GM13977 (cell line): Measurements from ENCODE around the gene ATG5.
A peak's percentile ranks its signal among the peaks of the same experiment; 100 is the strongest.

Source experiments
- DNase-seq: peaks from one replicate; pipeline ENCODE4 v3.0.0; 2012; ENCODE audit warnings: low spot score
- CTCF ChIP-seq: IDR thresholded peaks from 2 replicates; pipeline ENCODE4 v1.5.1; 2012; ENCODE audit warnings: mild to moderate bottlenecking, control low read depth; ENCODE audit not compliant: insufficient read depth; ENCODE audit errors: extremely low read depth, missing control alignments
- in situ Hi-C: fragments of 300-500 bp; cut with MboI; formaldehyde crosslinking; loops from one replicate; pipeline ENCODE4 v1.12.0; 2022; ENCODE audit warnings: low sequenced_read_pairs, low pct_unique_long_range_greater_than_20kb, mixed read lengths, inconsistent platforms; ENCODE audit not compliant: unreplicated experiment

The ATG5 gene

GRCh38 chr6:106325336-106326178 lies at the start of gene ATG5:
Gene ATG5, minus strand, starts transcription at chr6:106325760. Its CDS starts 9,552 bp downstream, at chr6:106316208.
- in situ Hi-C loops = loop anchor here (25.0 kb wide), 1 partner anchor 662 kb away; no protein-coding TSS in a partner anchor
- peak; percentile 11 for TF ChIP-seq CTCF
- DNase-seq = peak; percentile 97

- DNase-seq = no peak
- no peak for TF ChIP-seq CTCF
- in situ Hi-C loops = no loop called here
These were observed 48.1 kb upstream of the ATG5 start for GRCh38 chr6:106373502-106374239.

GRCh38 chr6:106372838-106373501 lies 47.4 kb upstream of the ATG5 start:
- DNase-seq = no peak
- TF ChIP-seq CTCF = no peak

GRCh38 chr6:106370639-106371038 lies 45.1 kb upstream of the ATG5 start:
- DNase-seq = no peak
- in situ Hi-C loops = no loop called here
- TF ChIP-seq CTCF = no peak

More at GRCh38 chr6:106372838-106373501, 47.4 kb upstream of the ATG5 start:
- in situ Hi-C loops = no loop called here

- in situ Hi-C loops = no loop called here
- no peak for TF ChIP-seq CTCF
- DNase-seq = no peak
These were observed 44.2 kb upstream of the ATG5 start for GRCh38 chr6:106369739-106370138.

GRCh38 chr6:106363401-106364138 lies 38.0 kb upstream of the ATG5 start:
- no peak for TF ChIP-seq CTCF
- in situ Hi-C loops = no loop called here
- no peak for DNase-seq
